Skeletal muscle satellite cell (primary cell): ENCODE results near the gene ARR3. TPM values are rescaled to one million over a fixed set of nuclear protein-coding genes. Genes with fewer than 3 reads are reported as not detected.
"Not testable (repeated sequence)": the region's sequence is repeated elsewhere in the genome, so short reads cannot be mapped to it uniquely, and the experiment has no call there.

Experiments used
- H3K27me3 ChIP-seq: 2 replicates; pipeline ENCODE4 v1.7.0; 2013; ENCODE audit warnings: low read length; ENCODE audit not compliant: control insufficient read depth, insufficient read depth
- H3K36me3 ChIP-seq: 2 replicates; pipeline ENCODE4 v1.7.0; 2013; ENCODE audit warnings: mild to moderate bottlenecking, control low read depth, low read length; ENCODE audit not compliant: insufficient read depth
- H3K4me1 ChIP-seq: 2 replicates; pipeline ENCODE4 v1.7.0; 2013; ENCODE audit warnings: low read length; ENCODE audit not compliant: control insufficient read depth, insufficient read depth
- H3K4me2 ChIP-seq: 2 replicates; pipeline ENCODE4 v1.7.0; 2013; ENCODE audit warnings: mild to moderate bottlenecking, low read length
- H3K4me3 ChIP-seq: 2 replicates; pipeline ENCODE4 v1.7.0; 2013; ENCODE audit warnings: low read length
- H3K9ac ChIP-seq: 2 replicates; pipeline ENCODE4 v1.7.0; 2013; ENCODE audit warnings: mild to moderate bottlenecking, low read depth, low read length, moderate library complexity
- H3K9me3 ChIP-seq: replicated peaks from 2 replicates; pipeline ENCODE4 v1.7.0; 2013; ENCODE audit warnings: mild to moderate bottlenecking, control low read depth, low read length
- total RNA-seq: library from RNA; depleted of rRNA; stranded (reverse); fragments of >200 nt; gene quantifications from 2 replicates; pipeline ENCODE4 v1.2.3, GENCODE V29; 2012; rRNA removed

ARR3 gene
- not detected in 2 replicates for total RNA-seq

- H3K4me2 ChIP-seq: no peak within 1 kb of the TSS
- H3K36me3 ChIP-seq: no peaks in the 10 kb centered on the region
- H3K9me3 ChIP-seq: no peaks in the 10 kb centered on the region
- peaks cover 10% of the 10 kb centered on the region for H3K27me3 ChIP-seq
- H3K4me3 ChIP-seq: no peak within 1 kb of the TSS
- no peak within 1 kb of the TSS for H3K9ac ChIP-seq
- H3K4me1 ChIP-seq: no peaks in the 10 kb centered on the region
These were observed at the start of gene ARR3 for GRCh38 chrX:70268034-70268433. TSS of gene ARR3 (plus strand) at chrX:70268334. CDS start at chrX:70269386, 1,052 bp downstream.

DNA sequence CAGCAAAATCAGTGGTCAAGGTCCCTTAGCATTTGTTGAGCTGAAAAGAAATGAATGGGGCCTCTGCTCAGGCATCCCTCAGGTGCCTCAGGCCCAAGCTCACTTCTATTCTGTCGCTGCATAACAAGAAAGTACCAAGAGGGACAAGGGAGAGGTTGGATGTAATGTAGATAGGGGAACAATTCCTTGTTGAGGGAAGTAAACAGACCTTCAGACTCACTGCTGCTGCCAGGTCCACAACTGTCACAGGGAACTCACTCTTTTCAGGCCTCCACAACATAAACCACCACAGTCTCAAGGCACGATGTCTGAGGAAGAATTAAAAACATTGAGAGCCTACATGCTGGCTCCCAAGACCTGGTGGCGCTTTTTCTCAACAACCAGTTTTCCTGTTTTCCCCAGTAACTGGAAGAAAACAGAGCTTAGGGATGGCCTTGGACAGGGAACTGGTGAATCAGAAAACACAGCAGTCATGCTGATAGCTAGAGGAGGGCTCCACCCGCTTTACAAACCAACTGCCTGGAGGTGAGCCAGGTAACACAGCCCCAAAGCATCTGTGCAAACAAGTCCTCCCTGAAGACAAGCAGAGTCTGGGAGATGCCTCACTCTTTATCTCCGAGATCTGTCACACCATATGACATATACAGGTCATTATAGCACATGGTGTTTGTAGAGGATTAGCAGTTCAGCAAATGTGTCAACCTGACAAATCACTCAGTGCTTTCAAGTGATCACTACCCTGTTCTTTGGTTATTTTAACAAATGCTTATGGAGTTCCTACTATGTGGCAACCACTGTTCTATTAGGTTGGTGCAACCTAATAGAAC lies 48.0 kb upstream of the ARR3 start:
- H3K4me2 ChIP-seq: no peak overlapping the region
- no peaks in the 10 kb centered on the region for H3K4me1 ChIP-seq

DNA sequence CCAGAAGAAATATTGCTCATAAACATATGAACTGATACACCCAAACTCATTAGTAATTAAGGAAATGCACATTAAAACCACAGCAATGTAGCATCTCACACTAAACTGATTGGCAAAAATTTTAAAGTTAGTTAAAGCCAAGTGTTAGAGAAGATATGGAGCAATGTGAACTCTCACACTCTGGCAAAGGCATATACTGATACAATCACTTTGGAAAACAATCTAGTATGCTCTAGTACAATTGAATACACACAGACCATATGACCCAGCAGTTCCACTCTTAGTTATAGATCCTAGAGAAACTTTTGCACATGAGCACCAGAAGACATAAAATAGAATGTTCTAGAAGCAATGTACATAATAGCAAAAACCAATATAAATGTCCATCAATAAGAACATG lies 42.1 kb upstream of the ARR3 start:
- Histone ChIP-seq H3K4me3 (no peak overlapping the region), H3K9ac (no peak overlapping the region), H3K36me3 (no peaks in the 10 kb centered on the region), H3K4me1 (no peaks in the 10 kb centered on the region), H3K9me3 (no peaks in the 10 kb centered on the region), H3K4me2 (no peak overlapping the region), H3K27me3 (peaks cover 3% of the 10 kb centered on the region)

More for the DNA sequence above, 48.0 kb upstream of the ARR3 start:
- no peak overlapping the region for H3K9ac ChIP-seq
- H3K9me3 ChIP-seq: no peaks in the 10 kb centered on the region
- H3K36me3 ChIP-seq: no peaks in the 10 kb centered on the region
- H3K27me3 ChIP-seq: peaks cover 3% of the 10 kb centered on the region
- H3K4me3 ChIP-seq: no peak overlapping the region

DNA sequence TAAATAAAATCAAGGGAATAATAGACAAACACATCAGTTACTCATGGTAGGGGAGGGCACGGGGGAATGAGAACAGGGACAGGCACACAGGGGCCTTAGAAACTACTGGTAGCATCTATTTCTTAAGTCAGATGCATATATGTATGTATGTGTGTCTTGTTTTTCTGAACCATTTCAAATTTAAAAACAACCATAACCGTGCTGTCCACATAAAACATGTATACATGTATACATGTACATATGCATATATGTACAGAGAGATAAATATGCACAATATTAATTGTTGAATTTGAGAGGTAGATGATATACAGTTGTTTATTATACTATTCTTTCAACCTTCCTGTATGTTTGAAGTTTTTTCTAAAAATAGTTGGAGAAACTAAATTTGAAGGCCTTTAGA lies 41.4 kb upstream of the ARR3 start:
- Histone ChIP-seq H3K9me3 (no peaks in the 10 kb centered on the region), H3K27me3 (no peaks in the 10 kb centered on the region), H3K4me1 (no peaks in the 10 kb centered on the region), H3K9ac (no peak overlapping the region), H3K4me2 (no peak overlapping the region), H3K4me3 (no peak overlapping the region), H3K36me3 (no peaks in the 10 kb centered on the region)

DNA sequence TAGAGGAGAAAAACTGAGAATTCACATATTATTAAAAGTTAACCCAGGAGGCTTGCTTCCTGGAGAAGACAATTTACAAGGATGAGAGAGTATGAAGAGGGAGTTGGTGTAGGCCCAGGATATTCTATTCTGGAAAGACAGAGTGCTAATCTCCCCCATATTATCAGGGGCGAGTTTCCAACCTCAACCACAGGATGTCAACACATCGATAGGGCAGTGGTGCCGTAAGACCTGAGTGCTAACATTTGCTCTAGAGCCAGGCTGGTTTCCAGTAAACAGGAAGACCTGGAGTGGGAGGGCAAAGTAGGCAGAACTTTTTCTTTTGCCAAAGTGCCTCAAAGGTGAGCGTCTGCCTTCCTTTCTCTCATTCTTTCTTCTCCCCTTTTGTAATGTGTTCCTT lies 36.5 kb upstream of the ARR3 start:
- Histone ChIP-seq H3K4me2 (no peak overlapping the region), H3K36me3 (no peaks in the 10 kb centered on the region), H3K9ac (no peak overlapping the region), H3K4me3 (no peak overlapping the region), H3K9me3 (no peaks in the 10 kb centered on the region), H3K27me3 (peaks cover 4% of the 10 kb centered on the region), H3K4me1 (no peaks in the 10 kb centered on the region)

DNA sequence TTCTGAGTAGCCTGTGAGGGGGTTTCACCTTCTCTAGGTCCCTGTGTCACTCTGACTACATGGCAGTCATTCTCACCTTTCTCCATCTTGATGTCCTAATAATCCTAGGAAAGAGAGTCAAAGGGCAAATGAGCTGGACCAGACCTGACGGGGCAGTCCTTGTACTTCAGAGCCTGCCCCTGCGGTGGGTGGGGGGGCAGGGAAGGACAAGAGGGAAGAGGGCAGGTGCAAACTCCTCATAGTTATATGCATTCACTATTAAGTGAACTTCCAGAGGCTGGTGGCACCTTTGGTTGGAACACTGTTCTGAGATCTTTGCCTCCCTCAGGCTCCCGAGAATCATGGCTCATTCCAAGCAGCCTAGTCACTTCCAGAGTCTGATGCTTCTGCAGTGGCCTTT lies 33.8 kb upstream of the ARR3 start, which contains the start of gene AWAT1:
TSS of gene AWAT1 (plus strand) at position 301 of the 400 bp plus-strand sequence. CDS start at position 342, 41 bp downstream.
- H3K9me3 ChIP-seq: no peaks in the 10 kb centered on the region
- H3K4me1 ChIP-seq: no peaks in the 10 kb centered on the region
- no peak within 1 kb of the TSS for H3K4me2 ChIP-seq
- H3K9ac ChIP-seq: no peak within 1 kb of the TSS
- H3K27me3 ChIP-seq: peaks cover 12% of the 10 kb centered on the region
- H3K4me3 ChIP-seq: no peak within 1 kb of the TSS
- H3K36me3 ChIP-seq: no peaks in the 10 kb centered on the region

DNA sequence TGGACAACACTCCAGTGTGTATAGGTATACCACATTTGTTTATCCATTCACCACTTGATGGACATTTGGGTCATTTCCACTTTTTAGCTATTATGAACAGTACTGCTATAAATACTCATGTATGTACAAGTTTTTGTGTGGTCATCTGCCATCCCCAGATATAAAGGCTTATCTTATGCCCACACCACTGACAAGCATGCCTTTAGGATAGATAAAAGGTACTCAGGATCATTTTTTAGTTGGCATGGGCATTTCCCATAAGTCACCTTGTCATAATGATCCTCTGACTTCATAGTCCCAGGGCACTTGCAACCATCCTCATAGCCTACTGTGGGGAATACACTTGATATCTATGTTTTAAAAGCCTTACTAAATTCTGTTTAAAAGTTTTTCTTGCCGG lies 27.4 kb upstream of the ARR3 start:
- Histone ChIP-seq H3K4me2 (no peak overlapping the region), H3K4me1 (no peaks in the 10 kb centered on the region), H3K4me3 (no peak overlapping the region), H3K9me3 (no peaks in the 10 kb centered on the region), H3K9ac (no peak overlapping the region), H3K27me3 (peaks cover 14% of the 10 kb centered on the region), H3K36me3 (no peaks in the 10 kb centered on the region)

GRCh38 chrX:70241501-70241900 lies 26.6 kb upstream of the ARR3 start:
- Histone ChIP-seq H3K4me1 (no peaks in the 10 kb centered on the region), H3K4me2 (no peak overlapping the region), H3K9ac (no peak overlapping the region), H3K4me3 (no peak overlapping the region), H3K36me3 (no peaks in the 10 kb centered on the region), H3K9me3 (no peaks in the 10 kb centered on the region), H3K27me3 (peaks cover 14% of the 10 kb centered on the region)

DNA sequence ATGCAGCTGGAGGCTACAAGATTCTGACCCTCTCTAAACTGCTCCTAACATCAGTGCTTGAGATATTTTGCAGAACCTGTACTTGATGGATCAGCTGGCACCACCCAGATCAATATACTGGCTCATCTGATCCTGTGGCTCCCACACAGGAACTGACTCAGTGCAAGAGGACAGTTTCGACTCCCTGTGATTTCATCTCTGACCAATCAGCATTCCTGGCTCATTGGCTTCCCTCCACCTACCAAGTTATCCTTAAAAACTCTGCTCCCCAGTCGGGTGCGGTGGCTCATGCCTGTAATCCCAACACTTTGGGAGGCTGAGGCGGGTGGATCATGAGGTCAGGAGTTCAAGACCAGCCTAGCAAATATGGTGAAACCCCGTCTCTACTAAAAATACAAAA lies 24.5 kb upstream of the ARR3 start:
- H3K36me3 ChIP-seq, H3K9me3 ChIP-seq, H3K4me2 ChIP-seq, H3K4me3 ChIP-seq, H3K27me3 ChIP-seq, H3K9ac ChIP-seq, H3K4me1 ChIP-seq: not testable (repeated sequence)

- Histone ChIP-seq H3K4me1 (no peaks in the 10 kb centered on the region), H3K9me3 (no peaks in the 10 kb centered on the region), H3K4me2 (no peak overlapping the region), H3K27me3 (peaks cover 3% of the 10 kb centered on the region), H3K9ac (no peak overlapping the region), H3K4me3 (no peak overlapping the region), H3K36me3 (no peaks in the 10 kb centered on the region)
These were observed 23.3 kb upstream of the ARR3 start for GRCh38 chrX:70244881-70245280.

GRCh38 chrX:70247252-70247651 lies 20.9 kb upstream of the ARR3 start:
- H3K9me3 ChIP-seq: no peaks in the 10 kb centered on the region
- H3K27me3 ChIP-seq: peaks cover 3% of the 10 kb centered on the region
- H3K4me3 ChIP-seq: no peak overlapping the region
- H3K4me1 ChIP-seq: no peaks in the 10 kb centered on the region
- H3K9ac ChIP-seq: no peak overlapping the region
- no peak overlapping the region for H3K4me2 ChIP-seq
- H3K36me3 ChIP-seq: no peaks in the 10 kb centered on the region

- Histone ChIP-seq H3K36me3 (no peaks in the 10 kb centered on the region), H3K9ac (no peak overlapping the region), H3K27me3 (peaks cover 3% of the 10 kb centered on the region), H3K4me1 (no peaks in the 10 kb centered on the region), H3K4me2 (no peak overlapping the region), H3K4me3 (no peak overlapping the region), H3K9me3 (no peaks in the 10 kb centered on the region)
These were observed 15.6 kb upstream of the ARR3 start for GRCh38 chrX:70252491-70252890.
